ENCODE results near the gene SDF2.
A peak's percentile ranks its signal among the peaks of the same experiment; 100 is the strongest.
"Not testable (repeated sequence)": the region's sequence is repeated elsewhere in the genome, so short reads cannot be mapped to it uniquely, and the experiment has no call there.

The SDF2 gene

GRCh38 chr17:28626818-28627217 is 34.9 kb downstream of the SDF2 start:
- DNase-seq (ENCODE audit: low read depth): no peak

GRCh38 chr17:28624148-28624547 is 37.6 kb downstream of the SDF2 start:
- no peak for DNase-seq (ENCODE audit: low read depth)

- DNase-seq (ENCODE audit: low read depth): no peak
These were observed 38.0 kb downstream of the SDF2 start for GRCh38 chr17:28623696-28624095.

- no peak for DNase-seq (ENCODE audit: low read depth)
These were observed 39.5 kb downstream of the SDF2 start for GRCh38 chr17:28622186-28622585.

GRCh38 chr17:28620010-28620409 is 41.7 kb downstream of the SDF2 start:
- no peak for DNase-seq (ENCODE audit: low read depth)

- DNase-seq (ENCODE audit: low read depth): no peak
These were observed 43.2 kb downstream of the SDF2 start for GRCh38 chr17:28618464-28618863.

GRCh38 chr17:28616281-28616680 is 45.4 kb downstream of the SDF2 start:
- no peak for DNase-seq (ENCODE audit: low read depth)

GRCh38 chr17:28615260-28615940 is 46.3 kb downstream of the SDF2 start:
- no peak for DNase-seq (ENCODE audit: low read depth)

- no peak for DNase-seq (ENCODE audit: low read depth)
These were observed 47.8 kb downstream of the SDF2 start, which contains the start of gene RSKR for GRCh38 chr17:28613931-28614381. Gene RSKR, minus strand, starts transcription at chr17:28614185. Its CDS starts 24 bp downstream, at chr17:28614161.

- peak; percentile 12 for DNase-seq (ENCODE audit: low read depth)
These were observed 48.5 kb downstream of the SDF2 start for GRCh38 chr17:28612936-28613872.

- DNase-seq (ENCODE audit: low read depth): no peak
These were observed 49.2 kb downstream of the SDF2 start for GRCh38 chr17:28612531-28612930.

GRCh38 chr17:28610376-28610775 is 51.3 kb downstream of the SDF2 start:
- no peak for DNase-seq (ENCODE audit: low read depth)

- not testable (repeated sequence) for DNase-seq (ENCODE audit: low read depth)
These were observed 57.7 kb downstream of the SDF2 start for GRCh38 chr17:28604031-28604430.

- DNase-seq (ENCODE audit: low read depth): peak; percentile 32
These were observed 62.2 kb downstream of the SDF2 start for GRCh38 chr17:28599311-28600184.

GRCh38 chr17:28598799-28599310 is 62.9 kb downstream of the SDF2 start, which contains the start of gene SPAG5:
Gene SPAG5, minus strand, starts transcription at chr17:28599025. Its CDS starts 79 bp downstream, at chr17:28598946.
- peak; percentile 95 for DNase-seq (ENCODE audit: low read depth)

GRCh38 chr17:28598389-28598788 is 63.3 kb downstream of the SDF2 start:
- no peak for DNase-seq (ENCODE audit: low read depth)
